Left lung (tissue), 10 donors: ENCODE results near the gene PCLO. TPM values are rescaled to one million over a fixed set of nuclear protein-coding genes. Genes with fewer than 3 reads are reported as not detected.

Source experiments
- ATAC-seq: fragments of 200-7000 bp; cut with Tn5 transposase; one replicate; pipeline ENCODE4 v1.9.1; 2020; ENCODE audit warnings: moderate library complexity
- DNase-seq, 4 donors: peaks; one replicate each; pipeline ENCODE4 v3.0.0-alpha.2; 2013 to 2020
- H3K27ac ChIP-seq, 2 donors: fragments of 200-600 bp; sonication (generic) in 1 of 2; one replicate each; pipeline versions ENCODE4 v1.5.0 to v1.8.0; 2020 to 2021
- H3K27me3 ChIP-seq, 2 donors: fragments of 200-600 bp; sonication (generic) in 1 of 2; one replicate each; pipeline versions ENCODE4 v1.5.0 to v1.8.0; 2020 to 2021
- H3K36me3 ChIP-seq, 2 donors: fragments of 200-600 bp; sonication (generic) in 1 of 2; one replicate each; pipeline versions ENCODE4 v1.5.0 to v1.8.0; 2020 to 2021
- H3K4me1 ChIP-seq, 2 donors: fragments of 200-600 bp; one replicate each; pipeline ENCODE4 v1.8.0; 2021
- H3K4me3 ChIP-seq, 2 donors: fragments of 200-600 bp; sonication (generic) in 1 of 2; one replicate each; pipeline versions ENCODE4 v1.5.0 to v1.8.0; 2020 to 2021; ENCODE audit warnings: mild to moderate bottlenecking in 1 of 2
- H3K9me3 ChIP-seq, 2 donors: fragments of 200-600 bp; sonication (generic) in 1 of 2; one replicate each; pipeline versions ENCODE4 v1.5.0 to v1.8.0; 2020 to 2021
- CTCF ChIP-seq, 2 donors: fragments of 200-600 bp; sonication (generic) in 1 of 2; IDR thresholded peaks; one replicate each; pipeline versions ENCODE4 v1.5.0 to v1.8.0; 2021; ENCODE audit warnings: antibody characterized with exemption in 2 of 2
- intact Hi-C, 2 donors: fragments of 100-400 bp; cut with DNase I; formaldehyde crosslinking; loops; one replicate each; pipeline versions ENCODE4 v1.11.2 to v1.14.2; 2022
- polyA plus RNA-seq, 6 donors: library from polyadenylated mRNA; unstranded; fragments of 120-200 nt; gene quantifications; one replicate each; pipeline ENCODE4 v1.2.1, GENCODE V29; 2013; ENCODE audit not compliant: insufficient read length in 6 of 6
- total RNA-seq, 2 donors: library from RNA; stranded (reverse); fragmentation: NEBNext Ultra II Directional; extraction: Animal tissue kit (Norgen Biotek cat#: 25700); gene quantifications; one replicate each; pipeline ENCODE4 v1.2.1, GENCODE V29; 2021
- donor health status: DM: no; HTN: yes; CAD: no.
- donor health status: DM: no; HTN: no; CAD: no.

PCLO gene
- total and polyA plus RNA-seq, 8 donors = 5.3 to 7.7 (median 5.9) TPM

- H3K27ac ChIP-seq = no peak overlapping the region
- H3K4me1 ChIP-seq = no peaks in the 10 kb centered on the region
- intact Hi-C loops = no loop called here
- no peak for DNase-seq
- no peak for ATAC-seq
- no peaks in the 10 kb centered on the region for H3K36me3 ChIP-seq
- TF ChIP-seq CTCF (IDR thresholded peaks at IDR 0.05) = no peak
- peaks cover 0 to 21% of the 10 kb centered on the region in 2 donors for H3K9me3 ChIP-seq
- H3K4me3 ChIP-seq = no peak overlapping the region
- no peaks in the 10 kb centered on the region for H3K27me3 ChIP-seq
These were observed 141.7 kb downstream of the PCLO start for GRCh38 chr7:83021032-83021431.

- peaks cover 0 to 21% of the 10 kb centered on the region in 2 donors for H3K9me3 ChIP-seq
- DNase-seq (no peak), ATAC-seq (no peak)
- no peaks in the 10 kb centered on the region for H3K36me3 ChIP-seq
- H3K4me3 ChIP-seq = no peak overlapping the region
- no peak overlapping the region for H3K27ac ChIP-seq
- no peaks in the 10 kb centered on the region for H3K4me1 ChIP-seq
- no peak for TF ChIP-seq CTCF (IDR thresholded peaks at IDR 0.05)
- intact Hi-C loops = no loop called here
- H3K27me3 ChIP-seq = no peaks in the 10 kb centered on the region
These were observed 142.5 kb downstream of the PCLO start for GRCh38 chr7:83020161-83020560.

- TF ChIP-seq CTCF (IDR thresholded peaks at IDR 0.05) = no peak
- ATAC-seq (no peak), DNase-seq (no peak)
- no peaks in the 10 kb centered on the region for H3K36me3 ChIP-seq
- intact Hi-C loops = no loop called here
- H3K4me1 ChIP-seq = no peaks in the 10 kb centered on the region
- H3K27ac ChIP-seq = no peak overlapping the region
- H3K4me3 ChIP-seq = no peak overlapping the region
- H3K9me3 ChIP-seq = peaks cover 0 to 7% of the 10 kb centered on the region in 2 donors
- no peaks in the 10 kb centered on the region for H3K27me3 ChIP-seq
These were observed 146.8 kb downstream of the PCLO start for GRCh38 chr7:83015916-83016315.

GRCh38 chr7:83014546-83014945, 148.1 kb downstream of the PCLO start:
- Histone ChIP-seq H3K27me3 (no peaks in the 10 kb centered on the region), H3K27ac (no peak overlapping the region), H3K36me3 (no peaks in the 10 kb centered on the region), H3K9me3 (no peaks in the 10 kb centered on the region), H3K4me3 (no peak overlapping the region), H3K4me1 (no peaks in the 10 kb centered on the region)
- DNase-seq = no peak
- ATAC-seq = no peak
- TF ChIP-seq CTCF (IDR thresholded peaks at IDR 0.05) = no peak
- intact Hi-C loops = no loop called here

- DNase-seq = no peak
- no peak for TF ChIP-seq CTCF (IDR thresholded peaks at IDR 0.05)
- H3K27ac ChIP-seq = no peak overlapping the region
- no peak for ATAC-seq
- H3K9me3 ChIP-seq = no peaks in the 10 kb centered on the region
- no peak overlapping the region for H3K4me3 ChIP-seq
- H3K4me1 ChIP-seq = no peaks in the 10 kb centered on the region
- intact Hi-C loops = no loop called here
- H3K27me3 ChIP-seq = no peaks in the 10 kb centered on the region
- H3K36me3 ChIP-seq = no peaks in the 10 kb centered on the region
These were observed 150.7 kb downstream of the PCLO start for GRCh38 chr7:83011954-83012353.
